G401.6 (cell line): ENCODE results near the gene GFER.

ENCODE experiments used
- FAIRE-seq: peaks from 2 replicates; lab custom pipeline; 2012; peaks lifted over from hg19 to GRCh38; lab: Jason Lieb, UNC

GFER gene

GRCh38 chr16:1974157-1975070 is 9.6 kb upstream of the GFER start:
- no peak for FAIRE-seq

GRCh38 chr16:1975432-1976215 is 8.4 kb upstream of the GFER start:
- FAIRE-seq, result no peak

GRCh38 chr16:1976216-1976520 is 7.8 kb upstream of the GFER start:
- no peak for FAIRE-seq

GRCh38 chr16:1976951-1977874 is 6.8 kb upstream of the GFER start:
- no peak for FAIRE-seq

- no peak for FAIRE-seq
Measured at GRCh38 chr16:1977875-1978268, 6.1 kb upstream of the GFER start.

GRCh38 chr16:1978476-1979120 is 5.4 kb upstream of the GFER start:
- FAIRE-seq, result no peak

- FAIRE-seq, result no peak
Measured at GRCh38 chr16:1979271-1980029, 4.5 kb upstream of the GFER start.

- FAIRE-seq, result no peak
Measured at GRCh38 chr16:1980030-1980769, 3.8 kb upstream of the GFER start.

- no peak for FAIRE-seq
Measured at GRCh38 chr16:1980770-1981087, 3.3 kb upstream of the GFER start.

GRCh38 chr16:1981398-1981836 is 2.6 kb upstream of the GFER start, which contains the start of gene NOXO1:
NOXO1 (minus strand) TSS chr16:1981469; CDS start chr16:1981179, 290 bp downstream.
- no peak for FAIRE-seq

GRCh38 chr16:1982013-1982433 is 2.0 kb upstream of the GFER start:
- no peak for FAIRE-seq

- no peak for FAIRE-seq
Measured at GRCh38 chr16:1982991-1983543, 926 bp upstream of the GFER start.

- no peak for FAIRE-seq
Measured at GRCh38 chr16:1984347-1985225, 593 bp downstream of the GFER start.

GRCh38 chr16:1985466-1986150 is 1.6 kb downstream of the GFER start:
- FAIRE-seq, result no peak

GRCh38 chr16:1987198-1987597 is 3.2 kb downstream of the GFER start:
- no peak for FAIRE-seq

GRCh38 chr16:1989209-1990100 is 5.5 kb downstream of the GFER start, which contains the start of gene SYNGR3:
SYNGR3 (plus strand) TSS chr16:1989970; CDS start chr16:1990103, 133 bp downstream.
- no peak for FAIRE-seq

GRCh38 chr16:1990101-1990350 is 6.0 kb downstream of the GFER start:
- FAIRE-seq, result no peak
